DMS53 treated with DMSO at 0.1 percent for 48 hours (cell line): ENCODE measurements around the gene SKP1.
"Not testable (repeated sequence)": the region's sequence is repeated elsewhere in the genome, so short reads cannot be mapped to it uniquely, and the experiment has no call there.

Experiments used
- DNase-seq: peaks from one replicate; lab custom pipeline; 2025; ENCODE audit not compliant: unreplicated experiment; lab: John Stamatoyannopoulos, UW

Gene SKP1

GRCh38 chr5:134176511-134177368, at the start of gene SKP1:
Gene SKP1 (minus strand): TSS chr5:134176950. CDS start chr5:134174022, 2,928 bp downstream.
- DNase-seq: peak; percentile 83

GRCh38 chr5:134225780-134226440, 49.2 kb upstream of the SKP1 start, which contains the start of gene PPP2CA:
Gene PPP2CA (minus strand): TSS chr5:134226073. CDS start chr5:134225861, 212 bp downstream.
- peak; percentile 97 for DNase-seq

GRCh38 chr5:134224888-134225779, 48.4 kb upstream of the SKP1 start:
- peak; percentile 16 for DNase-seq

- DNase-seq: no peak
These were observed 46.9 kb upstream of the SKP1 start for GRCh38 chr5:134223406-134224248.

GRCh38 chr5:134221690-134222089, 44.9 kb upstream of the SKP1 start:
- not testable (repeated sequence) for DNase-seq

GRCh38 chr5:134215757-134216156, 39.0 kb upstream of the SKP1 start:
- DNase-seq: no peak

GRCh38 chr5:134211263-134212031, 34.7 kb upstream of the SKP1 start:
- DNase-seq: not testable (repeated sequence)

GRCh38 chr5:134209477-134210245, 32.9 kb upstream of the SKP1 start:
- no peak for DNase-seq

- no peak for DNase-seq
These were observed 30.9 kb upstream of the SKP1 start for GRCh38 chr5:134207696-134208095.

GRCh38 chr5:134206627-134207160, 29.9 kb upstream of the SKP1 start:
- no peak for DNase-seq

GRCh38 chr5:134204575-134204974, 27.8 kb upstream of the SKP1 start:
- DNase-seq: no peak

- no peak for DNase-seq
These were observed 26.9 kb upstream of the SKP1 start for GRCh38 chr5:134203630-134204029.

- no peak for DNase-seq
These were observed 18.9 kb upstream of the SKP1 start for GRCh38 chr5:134195666-134196065.

- DNase-seq: no peak
These were observed 12.3 kb upstream of the SKP1 start for GRCh38 chr5:134189031-134189430.

- no peak for DNase-seq
These were observed 11.3 kb upstream of the SKP1 start for GRCh38 chr5:134188092-134188491.

- peak; percentile 55 for DNase-seq
These were observed 7.7 kb upstream of the SKP1 start for GRCh38 chr5:134184155-134185135.

- no peak for DNase-seq
These were observed 6.7 kb upstream of the SKP1 start for GRCh38 chr5:134183481-134183880.
